ENCODE measurements around the gene MPST.

Gene MPST

GRCh38 chr22:37050913-37051312 is 31.4 kb downstream of the MPST start:
- H3K36me3 ChIP-seq (ENCODE audit: insufficient read depth), result no peaks in the 10 kb centered on the region
- TF ChIP-seq, protein P1, sequence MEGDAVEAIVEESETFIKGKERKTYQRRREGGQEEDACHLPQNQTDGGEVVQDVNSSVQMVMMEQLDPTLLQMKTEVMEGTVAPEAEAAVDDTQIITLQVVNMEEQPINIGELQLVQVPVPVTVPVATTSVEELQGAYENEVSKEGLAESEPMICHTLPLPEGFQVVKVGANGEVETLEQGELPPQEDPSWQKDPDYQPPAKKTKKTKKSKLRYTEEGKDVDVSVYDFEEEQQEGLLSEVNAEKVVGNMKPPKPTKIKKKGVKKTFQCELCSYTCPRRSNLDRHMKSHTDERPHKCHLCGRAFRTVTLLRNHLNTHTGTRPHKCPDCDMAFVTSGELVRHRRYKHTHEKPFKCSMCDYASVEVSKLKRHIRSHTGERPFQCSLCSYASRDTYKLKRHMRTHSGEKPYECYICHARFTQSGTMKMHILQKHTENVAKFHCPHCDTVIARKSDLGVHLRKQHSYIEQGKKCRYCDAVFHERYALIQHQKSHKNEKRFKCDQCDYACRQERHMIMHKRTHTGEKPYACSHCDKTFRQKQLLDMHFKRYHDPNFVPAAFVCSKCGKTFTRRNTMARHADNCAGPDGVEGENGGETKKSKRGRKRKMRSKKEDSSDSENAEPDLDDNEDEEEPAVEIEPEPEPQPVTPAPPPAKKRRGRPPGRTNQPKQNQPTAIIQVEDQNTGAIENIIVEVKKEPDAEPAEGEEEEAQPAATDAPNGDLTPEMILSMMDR (conservative IDR thresholded peaks at IDR 0.05; ENCODE audit: low read depth, low read length), result no peak
- H3K27ac ChIP-seq, result no peak overlapping the region
- H3K9ac ChIP-seq, result no peak overlapping the region
- H3K79me2 ChIP-seq (ENCODE audit: insufficient read depth, low read depth), result no peaks in the 10 kb centered on the region
- no peak overlapping the region for H3K4me2 ChIP-seq
- H3K27me3 ChIP-seq (ENCODE audit: insufficient read depth, low read depth), result no peaks in the 10 kb centered on the region
- no peak overlapping the region for H3K4me3 ChIP-seq (IDR thresholded peaks at IDR 0.05; ENCODE audit: insufficient read depth, low read depth, low read length)
- no peak overlapping the region for H2AFZ ChIP-seq (ENCODE audit: low read depth)
- no peaks in the 10 kb centered on the region for H4K20me1 ChIP-seq (ENCODE audit: insufficient read depth)
- no peaks in the 10 kb centered on the region for H3K4me1 ChIP-seq (ENCODE audit: low read depth, poor library complexity, severe bottlenecking)

DNA sequence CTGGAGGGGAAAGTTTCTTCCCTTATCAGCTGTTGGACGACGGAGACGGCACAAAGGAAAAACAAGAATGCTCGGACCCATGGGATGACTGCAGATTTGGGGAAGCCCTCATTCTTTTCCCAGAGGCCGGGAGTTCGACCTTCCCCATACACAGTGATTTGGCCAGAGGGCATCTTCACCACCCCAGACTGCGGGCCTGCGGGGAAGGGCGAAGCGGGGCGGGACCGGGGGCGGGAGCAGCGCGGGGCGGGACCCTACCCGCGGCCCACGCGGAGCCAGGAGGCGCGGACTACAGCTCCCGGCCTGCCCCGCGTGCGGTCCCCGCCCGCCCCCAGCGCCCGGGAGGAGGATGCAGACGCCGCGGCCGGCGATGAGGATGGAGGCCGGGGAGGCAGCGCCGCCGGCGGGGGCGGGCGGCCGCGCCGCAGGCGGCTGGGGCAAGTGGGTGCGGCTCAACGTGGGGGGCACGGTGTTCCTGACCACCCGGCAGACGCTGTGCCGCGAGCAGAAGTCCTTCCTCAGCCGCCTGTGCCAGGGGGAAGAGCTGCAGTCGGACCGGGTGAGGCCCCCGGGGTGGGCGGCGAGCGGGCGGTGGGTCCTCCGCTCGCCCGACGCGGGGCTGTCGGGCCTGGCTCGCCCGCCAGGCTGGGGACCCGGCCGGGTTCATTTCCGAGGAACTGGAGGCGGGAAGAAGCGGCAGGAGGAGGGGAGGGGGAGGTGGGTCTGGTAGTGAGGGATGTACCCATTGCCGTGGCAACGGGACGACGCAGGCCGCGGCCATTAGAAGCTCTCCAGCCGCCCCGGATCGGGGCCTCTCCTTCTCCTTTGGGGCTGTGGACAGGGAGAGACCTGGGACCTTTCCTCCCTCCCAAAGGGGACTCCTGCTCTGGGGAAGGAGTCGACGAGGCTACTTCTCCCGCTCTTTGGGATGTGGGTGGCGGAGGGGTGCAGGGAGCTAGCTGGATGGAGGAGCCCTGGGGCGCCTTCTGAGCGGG is 32.1 kb downstream of the MPST start, which contains the start of gene KCTD17:
Gene KCTD17, plus strand, starts transcription at position 352 of the 995 bp plus-strand sequence. Its CDS starts 19 bp downstream, at position 371.
- Histone ChIP-seq H2AFZ (ENCODE audit: low read depth) (peak within 1 kb of the TSS; percentile 49), H3K4me1 (ENCODE audit: low read depth, poor library complexity, severe bottlenecking) (no peaks in the 10 kb centered on the region), H3K4me2 (peak within 1 kb of the TSS; percentile 39; the same call in 1 of the 2 replicates), H3K4me3 (IDR thresholded peaks at IDR 0.05; ENCODE audit: insufficient read depth, low read depth, low read length) (no peak within 1 kb of the TSS), H3K9ac (peak within 1 kb of the TSS; percentile 15; the same call in 1 of the 2 replicates), H3K36me3 (ENCODE audit: insufficient read depth) (no peaks in the 10 kb centered on the region), H4K20me1 (ENCODE audit: insufficient read depth) (no peaks in the 10 kb centered on the region), H3K79me2 (ENCODE audit: insufficient read depth, low read depth) (no peaks in the 10 kb centered on the region), H3K27ac (no peak within 1 kb of the TSS), H3K27me3 (ENCODE audit: insufficient read depth, low read depth) (no peaks in the 10 kb centered on the region)
- TF ChIP-seq, protein P1 (conservative IDR thresholded peaks at IDR 0.05; ENCODE audit: low read depth, low read length), result no peak

DNA sequence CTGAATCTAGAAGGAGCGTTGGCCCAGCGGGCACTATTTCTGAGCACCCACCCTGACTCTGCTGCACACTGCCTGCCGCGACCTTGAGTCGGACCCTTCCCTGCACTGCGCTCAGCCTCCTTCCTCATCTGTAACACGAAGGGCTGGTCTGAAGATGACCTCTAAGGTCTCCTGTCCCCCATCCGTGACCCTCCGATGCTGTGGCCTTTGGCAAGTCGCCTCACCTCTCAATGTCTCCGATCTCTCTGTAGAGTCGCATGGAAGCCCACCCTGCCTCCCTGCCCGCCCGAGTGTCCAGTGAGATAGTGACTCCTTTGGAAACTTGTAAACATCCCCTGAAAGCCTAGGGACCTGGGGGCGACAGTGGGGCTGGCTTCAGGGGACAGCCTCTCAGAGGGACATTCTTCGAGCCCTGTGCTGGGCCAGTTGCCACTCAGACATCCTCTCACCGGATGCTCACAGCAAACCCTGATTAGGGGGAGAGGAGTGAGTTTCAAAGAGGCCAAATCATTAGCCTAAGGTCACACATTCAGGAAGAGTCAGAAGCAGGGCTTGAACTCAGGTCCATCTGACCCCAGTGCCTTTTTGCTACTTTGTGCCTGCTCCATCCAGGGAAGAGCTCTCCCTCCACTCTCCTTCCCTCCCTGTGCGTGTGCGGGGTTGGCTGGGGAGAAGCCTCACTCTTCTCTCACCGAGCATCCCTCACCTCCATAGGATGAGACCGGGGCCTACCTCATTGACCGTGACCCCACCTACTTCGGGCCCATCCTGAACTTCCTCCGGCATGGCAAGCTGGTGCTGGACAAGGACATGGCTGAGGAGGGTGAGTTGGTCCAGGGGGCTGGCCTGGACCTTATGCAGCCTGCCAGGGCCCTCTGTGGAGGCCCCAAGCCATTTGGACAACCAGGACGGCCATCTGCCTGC is 33.1 kb downstream of the MPST start:
- Histone ChIP-seq H3K27me3 (ENCODE audit: insufficient read depth, low read depth) (no peaks in the 10 kb centered on the region), H3K79me2 (ENCODE audit: insufficient read depth, low read depth) (no peaks in the 10 kb centered on the region), H3K36me3 (ENCODE audit: insufficient read depth) (no peaks in the 10 kb centered on the region), H3K27ac (no peak overlapping the region), H3K4me1 (ENCODE audit: low read depth, poor library complexity, severe bottlenecking) (no peaks in the 10 kb centered on the region), H2AFZ (ENCODE audit: low read depth) (no peak overlapping the region), H3K4me3 (IDR thresholded peaks at IDR 0.05; ENCODE audit: insufficient read depth, low read depth, low read length) (no peak overlapping the region), H3K4me2 (peak overlapping the region; percentile 39; the same call in 1 of the 2 replicates), H3K9ac (0 out of 2 replicates have a peak overlapping the region, but pooled peaks have one; percentile 15), H4K20me1 (ENCODE audit: insufficient read depth) (no peaks in the 10 kb centered on the region)
- TF ChIP-seq, protein P1 (conservative IDR thresholded peaks at IDR 0.05; ENCODE audit: low read depth, low read length), result no peak

DNA sequence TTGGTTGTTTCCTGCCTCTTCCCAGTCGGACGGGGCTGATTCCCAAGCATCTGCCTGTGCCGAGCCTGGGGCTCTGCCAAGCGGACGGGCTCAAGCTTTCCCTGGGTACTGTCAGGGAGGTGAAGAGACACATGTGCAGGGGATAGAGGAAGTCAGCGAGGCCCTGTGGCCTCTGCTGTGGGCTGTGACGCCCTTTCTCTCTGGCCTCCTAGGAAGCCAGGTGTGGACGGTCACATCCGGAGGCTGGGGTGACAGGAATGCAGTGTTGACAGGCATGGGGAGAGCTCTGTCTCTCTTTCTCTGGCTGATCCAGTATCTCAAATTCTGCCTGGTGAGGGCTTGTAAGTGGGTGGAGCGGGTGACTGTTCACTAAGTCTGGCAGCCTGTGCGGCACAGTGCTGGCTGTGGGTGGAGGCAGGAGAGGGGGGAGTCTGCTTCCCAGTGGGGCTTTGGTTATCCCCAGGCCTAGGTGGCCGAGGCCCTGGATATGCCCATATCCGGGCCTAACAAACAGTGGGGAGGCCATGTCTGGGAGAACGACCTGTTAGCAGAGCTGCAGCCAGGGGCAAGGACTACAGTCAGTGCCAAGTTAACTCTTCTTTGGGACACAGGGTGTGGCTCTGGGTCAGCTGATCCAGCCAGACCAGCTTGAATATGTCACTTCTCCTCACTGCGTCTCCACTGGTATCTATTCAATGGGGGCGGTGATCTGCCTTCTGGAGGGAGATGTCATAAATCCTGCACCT is 33.9 kb downstream of the MPST start:
- Histone ChIP-seq H2AFZ (ENCODE audit: low read depth) (no peak overlapping the region), H4K20me1 (ENCODE audit: insufficient read depth) (no peaks in the 10 kb centered on the region), H3K79me2 (ENCODE audit: insufficient read depth, low read depth) (no peaks in the 10 kb centered on the region), H3K27ac (no peak overlapping the region), H3K27me3 (ENCODE audit: insufficient read depth, low read depth) (no peaks in the 10 kb centered on the region), H3K4me2 (no peak overlapping the region), H3K9ac (no peak overlapping the region), H3K4me3 (IDR thresholded peaks at IDR 0.05; ENCODE audit: insufficient read depth, low read depth, low read length) (no peak overlapping the region), H3K4me1 (ENCODE audit: low read depth, poor library complexity, severe bottlenecking) (no peaks in the 10 kb centered on the region), H3K36me3 (ENCODE audit: insufficient read depth) (no peaks in the 10 kb centered on the region)
- TF ChIP-seq, protein P1 (conservative IDR thresholded peaks at IDR 0.05; ENCODE audit: low read depth, low read length), result no peak

Data from KMS-11 (cell line).